Activated gamma-delta T cell treated with Interleukin-2 at 50 U/mL for 16 hours (primary cell): ENCODE data around the gene UGT1A8.
"Not testable (repeated sequence)": the region's sequence is repeated elsewhere in the genome, so short reads cannot be mapped to it uniquely, and the experiment has no call there.

Experiments
- DNase-seq: peaks from one replicate; pipeline ENCODE4 v3.0.0-alpha.2; 2020

Gene UGT1A8

DNA sequence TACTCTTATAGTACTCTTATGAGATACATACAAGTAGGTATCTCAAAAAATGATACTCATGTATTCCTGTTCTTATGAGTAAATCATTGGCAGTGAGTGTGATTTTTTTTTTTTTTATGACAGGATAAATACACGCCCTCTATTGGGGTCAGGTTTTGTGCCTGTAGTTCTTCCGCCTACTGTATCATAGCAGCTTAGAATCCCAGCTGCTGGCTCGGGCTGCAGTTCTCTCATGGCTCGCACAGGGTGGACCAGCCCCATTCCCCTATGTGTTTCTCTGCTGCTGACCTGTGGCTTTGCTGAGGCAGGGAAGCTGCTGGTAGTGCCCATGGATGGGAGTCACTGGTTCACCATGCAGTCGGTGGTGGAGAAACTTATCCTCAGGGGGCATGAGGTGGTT, at the start of gene UGT1A8:
Gene UGT1A8, plus strand, starts transcription at position 158 of the 400 bp plus-strand sequence. Its CDS starts 75 bp downstream, at position 233.
- not testable (repeated sequence) for DNase-seq

DNA sequence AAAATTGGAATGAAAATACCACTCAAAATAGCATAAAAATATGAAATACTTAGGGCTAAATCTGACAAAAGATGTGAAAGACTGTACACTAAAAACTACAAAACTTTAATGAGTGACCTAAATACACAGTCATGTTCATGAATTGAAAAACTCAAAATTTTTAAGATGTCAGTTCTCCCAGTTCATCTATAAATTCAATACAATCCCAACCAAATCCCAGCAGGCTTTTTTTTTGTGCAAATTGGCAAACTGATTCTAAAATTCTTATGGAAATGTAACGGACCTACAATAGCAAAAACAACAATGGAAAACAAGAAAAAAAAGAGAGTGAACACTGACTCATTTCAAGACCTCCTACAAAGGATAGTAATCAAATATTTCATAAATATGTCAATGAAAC, 46.4 kb upstream of the UGT1A8 start:
- no peak for DNase-seq

DNA sequence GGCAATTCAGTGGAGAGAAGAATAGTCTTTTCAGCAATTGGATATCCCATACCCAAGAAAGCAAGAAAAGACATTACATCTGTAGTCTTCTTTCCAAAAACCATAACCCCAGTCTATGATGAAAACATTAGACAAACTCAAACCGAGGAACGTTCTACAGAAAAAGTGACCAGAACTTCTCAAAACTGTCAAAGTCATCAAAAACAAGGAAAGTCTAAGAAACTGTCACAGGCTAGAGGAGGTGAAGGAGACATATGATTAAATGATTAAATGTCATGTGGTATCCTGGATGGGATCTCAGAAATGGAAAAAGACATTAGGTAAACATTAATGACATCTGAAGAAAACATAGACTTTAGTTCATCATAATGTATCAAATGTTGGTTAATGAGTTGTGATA, 46.0 kb upstream of the UGT1A8 start:
- DNase-seq, result no peak

DNA sequence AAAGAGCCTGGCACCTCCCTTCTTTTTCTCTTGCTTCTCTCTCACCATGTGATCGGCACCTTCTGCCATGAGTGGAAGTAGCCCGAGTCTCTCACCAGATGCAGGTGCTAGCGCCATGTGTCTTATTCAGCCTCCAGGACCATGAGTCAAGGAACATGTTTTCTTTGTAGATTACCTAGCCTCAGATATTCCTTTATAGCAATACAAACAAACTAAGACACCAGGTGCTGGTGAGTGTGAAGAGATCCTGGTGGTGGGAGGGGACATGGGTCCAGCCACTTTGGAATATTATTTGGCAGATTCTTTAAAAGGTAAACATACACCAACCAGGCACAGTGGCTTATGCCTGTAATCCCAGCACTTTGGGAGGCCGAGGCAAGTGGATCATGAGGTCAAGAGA, 45.0 kb upstream of the UGT1A8 start:
- no peak for DNase-seq

DNA sequence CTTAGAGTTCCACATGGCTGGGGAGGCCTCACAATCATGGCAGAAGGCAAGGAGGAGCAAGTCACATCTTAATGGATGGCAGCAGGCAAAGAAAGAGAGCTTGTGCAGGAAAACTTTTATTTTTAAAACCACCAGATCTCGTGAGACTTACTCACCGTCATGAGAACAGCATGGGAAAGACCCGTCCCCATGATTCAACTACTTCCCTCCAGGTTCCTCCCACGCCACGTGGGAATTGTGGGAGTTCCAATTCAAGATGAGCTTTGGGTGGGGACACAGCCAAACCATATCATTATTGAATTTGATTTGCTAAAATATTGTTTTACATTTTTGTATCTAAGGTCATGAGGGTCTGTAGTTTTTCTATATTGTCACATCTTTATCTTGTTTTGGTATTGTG, 40.1 kb upstream of the UGT1A8 start:
- not testable (repeated sequence) for DNase-seq

DNA sequence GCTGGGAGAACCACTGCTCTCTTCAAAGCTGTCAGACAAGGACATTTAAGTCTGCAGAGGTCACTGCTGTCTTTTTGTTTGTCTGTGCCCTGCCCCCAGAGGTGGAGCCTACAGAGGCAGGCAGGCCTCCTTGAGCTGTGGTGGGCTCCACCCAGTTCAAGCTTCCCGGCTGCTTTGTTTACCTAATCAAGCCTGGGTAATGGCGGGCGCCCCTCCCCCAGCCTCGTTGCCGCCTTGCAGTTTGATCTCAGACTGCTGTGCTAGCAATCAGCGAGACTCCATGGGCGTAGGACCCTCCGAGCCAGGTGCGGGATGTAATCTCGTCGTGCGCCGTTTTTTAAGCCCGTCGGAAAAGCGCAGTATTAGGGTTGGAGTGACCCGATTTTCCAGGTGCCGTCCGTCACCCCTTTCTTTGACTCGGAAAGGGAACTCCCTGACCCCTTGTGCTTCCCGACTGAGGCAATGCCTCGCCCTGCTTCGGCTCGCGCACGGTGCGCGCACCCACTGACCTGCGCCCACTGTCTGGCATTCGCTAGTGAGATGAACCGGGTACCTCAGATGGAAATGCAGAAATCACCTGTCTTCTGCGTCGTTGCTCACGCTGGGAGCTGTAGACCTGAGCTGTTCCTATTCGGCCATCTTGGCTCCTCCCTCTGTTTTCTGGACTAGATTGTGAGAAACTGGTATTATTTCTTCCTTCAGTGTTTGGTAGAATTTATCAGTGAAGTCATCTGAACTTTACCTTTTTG, 34.0 kb upstream of the UGT1A8 start:
- DNase-seq, result not testable (repeated sequence)

DNA sequence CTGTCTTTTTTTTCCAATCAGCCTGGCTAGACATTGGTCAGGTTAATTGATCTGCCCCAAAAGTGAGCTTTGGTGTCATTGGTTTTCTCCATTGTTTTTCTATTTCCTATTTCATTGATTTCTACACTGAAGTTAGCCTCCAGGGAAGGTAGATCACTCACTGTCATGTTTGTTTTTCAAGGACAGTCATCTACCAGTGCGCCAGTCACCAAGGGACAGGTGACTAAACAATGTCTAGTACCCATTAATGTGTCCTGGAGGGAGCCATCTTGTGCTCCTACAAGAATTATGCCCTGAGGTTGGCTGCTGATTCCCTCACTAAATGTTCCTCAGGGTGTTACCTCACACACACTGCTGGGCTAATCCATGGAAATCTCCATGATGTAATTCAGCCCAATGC, 33.2 kb upstream of the UGT1A8 start:
- DNase-seq, result no peak

DNA sequence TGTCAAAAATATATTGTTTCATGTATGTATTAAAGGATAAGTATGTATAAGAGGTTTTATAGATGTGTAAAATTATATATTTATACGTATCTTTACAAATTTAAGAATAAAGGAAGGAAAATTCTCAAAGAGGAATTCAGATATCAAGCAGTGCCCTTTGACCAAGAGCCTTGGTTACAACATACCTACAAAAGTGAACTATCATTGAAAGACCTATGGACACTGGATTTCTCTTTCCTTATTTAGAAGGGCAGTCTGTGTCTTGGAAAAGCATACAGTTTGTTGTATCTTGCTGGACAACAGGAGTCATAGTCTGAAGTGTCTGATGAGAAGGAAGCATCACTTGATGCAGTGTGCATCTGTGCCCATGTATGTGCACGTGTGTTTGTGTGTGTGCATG, 29.0 kb upstream of the UGT1A8 start:
- DNase-seq, result no peak

DNA sequence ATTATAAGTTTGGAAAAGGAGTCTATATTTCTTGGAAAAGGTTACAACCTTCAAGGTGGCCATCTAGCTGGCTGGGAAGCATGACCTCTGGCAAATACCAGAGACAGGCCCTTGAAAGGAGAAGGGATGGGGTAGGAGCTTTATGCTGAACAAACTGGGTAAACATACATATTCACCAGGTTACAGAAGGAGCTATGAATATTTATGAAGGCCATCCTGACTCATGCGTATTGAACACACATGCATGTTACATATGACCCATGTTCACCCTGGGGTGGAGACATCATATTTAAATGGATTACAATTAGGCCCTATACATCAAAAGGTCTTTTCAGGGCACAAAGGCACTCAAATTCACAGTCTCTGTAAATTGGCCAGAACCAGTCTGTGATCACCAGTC, 24.7 kb upstream of the UGT1A8 start:
- not testable (repeated sequence) for DNase-seq

DNA sequence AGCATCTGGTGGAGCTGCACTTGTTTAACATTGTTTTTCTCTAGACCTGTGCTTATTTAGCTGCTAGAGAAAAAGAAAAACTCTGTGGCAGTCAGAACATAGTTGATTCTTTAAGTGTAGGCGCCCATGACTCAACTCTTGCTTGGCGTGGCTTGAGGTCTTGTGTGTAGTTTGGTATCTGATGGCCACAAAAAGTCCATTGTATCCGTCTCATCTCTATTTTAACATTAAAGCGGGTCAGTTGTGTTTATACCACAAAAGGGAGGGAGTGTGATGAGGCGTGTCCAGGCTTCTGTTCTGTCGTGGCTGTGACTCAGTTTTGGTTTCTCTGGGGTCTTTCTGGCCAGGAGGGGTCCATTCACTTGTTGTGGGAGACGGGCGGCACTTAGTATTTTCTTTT, 24.2 kb upstream of the UGT1A8 start:
- DNase-seq, result no peak

DNA sequence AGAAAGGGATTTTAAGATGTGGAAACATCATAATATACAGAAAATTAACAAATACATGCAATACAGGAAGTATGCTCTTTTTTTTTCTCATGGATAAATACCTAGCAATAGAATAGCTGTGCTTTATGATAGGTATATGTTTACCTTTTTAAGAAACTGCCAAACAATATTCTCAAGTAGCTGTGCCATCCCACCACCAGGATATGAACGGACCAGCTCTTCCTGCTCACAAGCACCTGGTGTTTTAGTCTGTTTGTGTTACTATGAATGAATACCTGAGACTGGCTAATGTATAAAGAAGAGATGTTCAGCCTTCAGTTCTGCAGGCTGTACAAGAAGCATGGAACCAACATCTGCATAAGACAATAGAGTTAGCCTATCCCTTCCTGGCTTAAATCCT, 19.9 kb upstream of the UGT1A8 start:
- DNase-seq, result no peak

DNA sequence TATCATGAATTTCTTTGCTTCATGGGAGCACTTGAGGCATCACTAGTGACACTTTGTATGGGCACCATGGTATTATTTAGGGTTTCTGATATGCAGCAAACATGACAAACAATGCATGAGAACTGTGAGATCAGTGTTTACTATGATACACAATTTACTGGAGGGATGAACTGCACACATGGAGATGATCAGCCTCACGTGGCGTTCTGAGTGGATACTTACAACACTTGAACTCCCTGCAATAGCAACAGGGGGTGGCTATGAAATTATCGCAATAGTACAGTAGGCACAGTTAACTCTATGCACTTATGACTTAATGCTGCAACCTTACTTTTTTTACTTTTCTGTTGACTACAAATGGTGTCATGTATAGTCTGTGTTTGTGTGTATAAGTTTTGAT, 18.5 kb upstream of the UGT1A8 start:
- no peak for DNase-seq

DNA sequence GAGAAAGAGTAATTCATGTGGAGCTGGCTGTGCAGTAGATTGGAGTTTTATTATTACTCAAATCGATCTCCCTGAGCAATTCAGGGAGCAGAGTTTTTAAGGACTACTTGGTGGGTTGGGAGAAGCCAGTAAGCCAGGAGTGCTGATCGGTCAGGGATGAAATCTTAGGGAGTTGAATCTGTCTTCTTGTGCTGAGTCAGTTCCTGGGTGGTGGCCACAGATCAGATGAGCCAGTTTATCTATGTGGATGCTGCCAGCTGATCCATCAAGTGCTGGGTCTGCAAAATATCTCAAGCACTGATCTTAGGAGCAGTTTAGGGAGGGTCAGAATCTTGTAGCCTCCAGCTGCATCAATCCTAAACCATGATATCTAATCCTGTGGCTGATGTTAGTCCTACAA, 17.0 kb upstream of the UGT1A8 start:
- DNase-seq, result no peak

DNA sequence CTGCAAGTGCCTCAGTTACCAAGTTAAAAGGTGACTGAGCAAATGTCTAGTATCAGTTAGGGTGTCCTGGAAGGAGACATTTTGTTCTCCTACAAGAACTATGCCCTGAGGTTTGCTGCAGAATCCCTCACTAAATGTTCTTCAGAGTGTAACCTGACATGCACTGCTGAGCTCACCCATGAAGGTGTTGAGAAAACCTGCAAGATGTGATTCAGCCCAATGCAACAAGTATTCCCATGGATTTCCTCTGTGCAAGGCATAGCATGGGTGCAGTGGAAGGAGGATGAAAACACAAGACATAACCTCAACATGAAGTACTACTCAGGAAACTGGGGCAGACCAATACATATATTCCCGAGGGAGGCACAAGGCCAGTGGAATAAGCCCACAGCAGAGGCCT, 15.4 kb upstream of the UGT1A8 start:
- DNase-seq, result no peak

DNA sequence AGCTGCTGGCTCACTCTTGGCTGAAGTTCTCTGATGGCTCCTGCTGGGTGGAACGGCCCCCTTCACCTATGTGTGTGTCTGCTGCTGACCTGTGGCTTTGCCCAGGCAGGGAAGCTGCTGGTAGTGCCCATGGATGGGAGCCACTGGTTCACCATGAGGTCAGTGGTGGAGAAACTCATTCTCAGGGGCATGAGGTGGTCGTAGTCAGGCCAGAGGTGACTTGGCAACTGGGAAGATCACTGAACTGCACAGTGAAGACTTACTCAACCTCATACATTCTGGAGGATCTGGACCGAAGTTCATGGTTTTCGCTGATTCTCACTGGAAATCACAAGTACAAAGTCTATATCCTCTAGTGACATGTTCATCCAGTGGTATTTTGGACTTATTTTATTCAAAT, 13.9 kb upstream of the UGT1A8 start:
- no peak for DNase-seq

DNA sequence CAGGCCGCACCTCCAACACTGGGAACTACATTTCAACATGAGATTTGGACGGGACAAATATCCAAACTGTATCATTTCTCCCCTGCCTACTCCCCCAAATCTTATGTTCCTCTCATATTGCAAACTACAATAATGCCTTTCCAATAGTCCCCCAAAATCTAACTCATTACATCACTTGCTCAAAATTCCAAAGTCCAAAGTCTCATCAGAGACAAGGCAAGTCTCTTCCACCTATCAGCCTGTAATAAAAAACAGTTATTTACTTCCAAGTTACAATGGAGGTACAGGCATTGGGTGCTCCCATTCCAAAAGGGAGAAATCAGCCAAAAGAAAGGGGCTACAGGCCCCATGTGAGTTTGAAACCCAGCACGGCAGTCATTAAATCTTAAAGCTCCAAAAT, 12.6 kb upstream of the UGT1A8 start:
- DNase-seq, result no peak

DNA sequence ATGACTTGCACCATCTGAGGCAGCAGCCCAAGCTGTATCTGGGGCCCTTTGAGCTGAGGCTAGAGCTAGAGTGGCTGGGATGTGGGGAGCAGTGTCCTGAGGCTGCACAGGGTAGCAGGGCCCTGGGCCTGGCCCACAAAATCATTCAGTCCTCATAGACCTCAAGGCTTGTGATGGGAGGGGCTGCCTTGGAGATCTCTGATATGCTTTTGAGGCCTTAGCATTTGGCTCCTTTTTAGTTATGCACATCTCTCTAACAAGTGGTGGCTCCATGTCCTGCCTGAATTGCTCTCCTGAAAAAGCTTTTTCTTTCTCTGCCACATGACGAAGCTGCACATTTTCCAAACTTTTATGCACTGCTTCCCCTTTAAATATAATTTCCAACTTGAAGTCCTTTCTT, 11.8 kb upstream of the UGT1A8 start:
- no peak for DNase-seq

DNA sequence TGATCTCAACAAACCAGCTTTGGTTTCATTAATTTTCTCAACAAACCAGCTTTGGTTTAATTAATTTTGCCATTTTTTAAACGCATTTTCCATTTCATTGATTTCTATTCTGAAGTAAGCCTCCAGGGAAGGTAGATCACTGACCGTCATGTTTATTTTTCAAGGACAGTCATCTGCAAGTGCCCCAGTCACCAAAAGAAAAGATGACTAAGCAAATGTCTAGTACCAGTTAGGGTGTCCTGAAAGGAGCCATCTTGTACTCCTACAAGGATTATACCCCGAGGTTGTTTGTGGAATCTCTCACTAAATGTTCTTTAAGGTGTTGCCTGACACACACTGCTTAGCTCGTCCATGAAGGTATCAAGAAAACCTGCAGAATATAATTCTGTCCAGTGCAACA, 6.1 kb upstream of the UGT1A8 start:
- DNase-seq, result no peak

DNA sequence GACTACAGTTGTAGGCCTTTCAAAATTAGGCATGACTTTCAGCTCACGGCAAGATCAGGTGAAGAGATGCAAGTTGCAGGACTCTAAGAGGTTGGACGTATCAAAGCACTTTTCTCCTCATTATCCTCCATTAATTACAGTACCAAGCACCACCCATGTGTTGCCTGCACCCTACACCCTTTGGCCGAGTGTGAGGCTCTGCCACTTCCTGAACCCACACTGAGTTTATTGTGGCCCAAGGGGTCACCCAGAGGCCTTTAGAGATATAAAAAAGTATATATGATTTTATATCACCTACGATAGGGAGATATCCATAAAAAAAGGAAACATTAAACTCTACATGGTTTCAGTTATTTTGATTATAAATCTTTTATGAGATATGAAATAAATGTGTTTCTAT, 2.8 kb downstream of the UGT1A8 start:
- DNase-seq, result no peak

DNA sequence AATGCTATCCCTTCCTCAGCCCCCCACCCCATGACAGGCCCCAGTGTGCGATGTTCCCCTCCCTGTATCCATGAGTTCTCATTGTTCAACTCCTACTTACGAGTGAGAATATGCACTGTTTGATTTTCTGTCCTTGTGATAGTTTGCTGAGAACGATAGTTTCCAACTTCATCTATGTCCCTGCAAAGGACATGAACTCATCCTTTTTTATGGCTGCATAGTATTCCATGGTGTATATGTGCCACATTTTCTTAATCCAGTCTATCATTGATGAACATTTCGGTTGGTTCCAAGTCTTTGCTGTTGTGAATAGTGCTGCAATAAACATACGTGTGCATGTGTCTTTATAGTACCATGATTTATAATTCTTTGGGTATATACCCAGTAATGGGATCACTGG, 4.4 kb downstream of the UGT1A8 start:
- DNase-seq, result not testable (repeated sequence)

DNA sequence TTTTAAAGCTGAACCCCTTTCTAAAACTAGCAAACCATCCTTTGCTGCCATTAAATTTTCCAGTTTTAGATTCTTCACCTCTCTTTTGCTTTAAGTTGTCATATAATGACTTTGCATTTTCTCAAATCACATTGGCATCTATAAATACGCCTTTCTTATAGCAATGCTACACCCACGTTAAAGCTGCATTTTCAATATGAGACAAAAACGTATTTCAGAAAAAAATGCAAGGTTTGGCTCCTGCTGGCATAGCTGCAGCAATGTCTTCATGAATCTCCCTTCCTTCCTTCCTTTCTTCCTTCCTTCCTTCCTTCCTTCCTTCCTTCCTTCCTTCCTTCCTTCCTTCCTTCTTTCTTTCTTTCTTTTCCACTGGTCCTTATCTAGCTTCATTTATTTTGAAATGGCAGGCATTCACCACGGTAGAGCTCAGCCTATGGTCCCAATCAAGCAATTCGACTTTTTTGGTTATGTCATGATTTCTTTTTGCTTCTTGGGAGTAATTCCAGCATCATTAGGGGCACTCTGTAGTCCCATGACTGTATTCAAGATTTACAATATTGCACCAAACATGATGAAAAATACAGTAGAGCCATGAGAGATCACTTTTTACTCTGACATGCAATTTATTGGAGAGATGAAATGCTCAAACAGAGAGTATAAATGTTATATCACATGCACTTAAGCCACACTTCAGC, 10.0 kb downstream of the UGT1A8 start:
- DNase-seq, result no peak

DNA sequence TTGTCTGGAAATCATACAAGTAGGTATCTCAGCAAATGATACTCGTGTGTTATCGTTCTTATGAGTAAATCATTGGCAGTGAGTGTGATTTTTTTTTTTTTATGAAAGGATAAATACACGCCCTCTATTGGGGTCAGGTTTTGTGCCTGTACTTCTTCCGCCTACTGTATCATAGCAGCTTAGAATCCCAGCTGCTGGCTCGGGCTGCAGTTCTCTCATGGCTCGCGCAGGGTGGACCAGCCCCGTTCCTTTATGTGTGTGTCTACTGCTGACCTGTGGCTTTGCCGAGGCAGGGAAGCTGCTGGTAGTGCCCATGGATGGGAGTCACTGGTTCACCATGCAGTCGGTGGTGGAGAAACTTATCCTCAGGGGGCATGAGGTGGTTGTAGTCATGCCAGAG, 18.9 kb downstream of the UGT1A8 start, which contains the start of gene UGT1A10:
Gene UGT1A10, plus strand, starts transcription at position 143 of the 400 bp plus-strand sequence. Its CDS starts 75 bp downstream, at position 218.
- not testable (repeated sequence) for DNase-seq

DNA sequence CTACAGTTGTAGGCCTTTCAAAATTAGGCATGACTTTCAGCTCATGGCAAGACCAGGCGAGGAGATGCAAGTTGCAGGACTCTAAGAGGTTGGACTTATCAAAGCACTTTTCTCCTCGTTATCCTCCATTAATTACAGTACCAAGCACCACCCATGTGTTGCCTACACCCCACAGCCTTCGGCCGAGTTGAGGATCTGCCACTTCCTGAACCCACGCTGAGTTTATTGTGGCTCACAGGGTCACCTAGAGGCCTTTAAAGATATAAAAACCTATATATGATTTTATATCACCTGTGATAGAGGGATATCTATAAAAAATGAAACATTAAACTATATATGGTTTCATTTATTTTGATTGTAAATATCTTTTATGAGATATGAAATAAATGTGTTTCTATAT, 21.4 kb downstream of the UGT1A8 start:
- DNase-seq, result no peak

DNA sequence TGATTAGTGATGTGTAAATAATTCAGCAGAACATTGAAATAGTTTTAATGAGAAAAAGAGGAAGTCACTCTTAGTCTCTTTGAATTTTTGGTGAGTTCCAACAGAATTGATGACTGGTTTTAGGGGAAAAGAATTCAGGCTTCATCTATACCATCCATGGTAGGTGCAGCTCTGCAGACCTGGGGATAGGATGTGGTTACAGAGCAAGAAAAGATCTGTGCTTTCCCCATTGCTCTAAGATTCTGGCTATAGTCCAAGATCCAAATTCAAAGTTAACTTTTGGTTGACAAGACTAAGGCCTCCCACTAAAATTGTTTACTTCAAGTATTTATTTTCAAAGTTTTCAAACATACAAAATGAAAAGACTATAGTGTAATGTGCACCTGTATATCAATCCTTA, 22.4 kb downstream of the UGT1A8 start:
- no peak for DNase-seq

DNA sequence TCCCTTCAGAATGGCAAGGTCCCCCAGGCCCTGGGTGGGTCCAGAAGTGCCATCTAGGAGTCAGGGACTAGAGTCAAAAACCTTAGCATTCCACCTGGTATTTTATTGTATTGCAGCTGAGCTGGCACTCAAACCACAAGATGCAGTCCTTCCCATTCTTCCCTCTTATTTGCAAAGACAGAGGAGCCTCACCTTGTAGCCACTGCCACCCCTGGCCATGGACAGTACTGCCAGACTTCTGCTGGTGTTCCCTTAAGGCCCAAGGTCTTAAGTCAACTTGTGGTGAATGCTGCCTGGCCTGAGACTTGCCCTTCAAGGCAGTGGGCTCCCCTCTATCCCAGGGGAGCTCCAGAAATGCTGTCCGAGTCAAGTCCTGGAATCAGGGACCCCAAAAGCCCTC, 25.7 kb downstream of the UGT1A8 start:
- no peak for DNase-seq
